ENCODE results near the gene KRT36. TPM values are rescaled to one million over a fixed set of nuclear protein-coding genes. Genes with fewer than 3 reads are reported as not detected.

Gene KRT36
- total and polyA plus RNA-seq, 2 donors (not counting 3 experiments of a cell fraction or from before 2014, with no cell fraction given), result 0.04 TPM; not detected in 1

DNA sequence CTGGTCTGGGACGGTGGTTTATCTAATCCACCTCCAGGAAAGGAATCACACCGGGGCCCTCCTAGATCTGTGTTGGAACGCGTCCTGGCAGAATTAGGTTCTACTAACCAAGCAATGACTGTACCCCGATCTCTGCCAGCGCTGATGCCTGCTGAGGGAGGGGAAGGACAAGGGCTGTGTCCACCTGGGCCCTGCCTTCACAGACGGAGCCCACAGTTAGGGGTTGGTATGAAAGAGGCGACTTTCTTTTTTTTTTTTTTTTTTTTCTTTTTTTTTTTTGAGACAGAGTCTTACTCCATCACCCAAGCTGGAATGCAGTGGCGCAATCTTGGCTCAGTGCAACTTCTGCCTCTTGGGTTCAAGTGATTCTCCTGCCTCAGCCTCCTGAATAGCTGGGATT is 48.3 kb upstream of the KRT36 start:
- DNase-seq (ENCODE audit: low read depth, low spot score), result no peak
- BruUV-seq (replicated peaks), result no TSS peak
- Histone ChIP-seq H3K4me3 (replicated peaks in 1 of 3; ENCODE audit: insufficient read depth in 1 of 3, low read depth in 1 of 3, low read length in 3 of 3) (no peak overlapping the region), H3K9me3 (replicated peaks; ENCODE audit: control insufficient read depth, insufficient read depth, low read length) (no peaks in the 10 kb centered on the region), H3K9me1 (replicated peaks; ENCODE audit: control insufficient read depth, extremely low read depth, insufficient read depth, low read length) (no peaks in the 10 kb centered on the region), H3K9ac (replicated peaks; ENCODE audit: extremely low read depth, insufficient read depth, low read length) (no peak overlapping the region), H3K27me3 (ENCODE audit: control insufficient read depth in 2 of 2, insufficient read depth in 2 of 2, low read length in 2 of 2) (no peaks in the 10 kb centered on the region), H3K79me2 (ENCODE audit: control insufficient read depth, insufficient read depth, low read length) (no peaks in the 10 kb centered on the region), H3K4me2 (ENCODE audit: insufficient read depth, low read length) (no peak overlapping the region), H3K36me3 (ENCODE audit: control insufficient read depth in 2 of 2, extremely low read depth in 1 of 2, insufficient read depth in 2 of 2, low read length in 2 of 2) (no peaks in the 10 kb centered on the region), H4K20me1 (replicated peaks; ENCODE audit: control insufficient read depth, extremely low read depth, insufficient read depth, low read length) (no peaks in the 10 kb centered on the region), H2AFZ (ENCODE audit: low read depth, low read length) (no peak overlapping the region), H3K4me1 (ENCODE audit: control insufficient read depth, extremely low read depth, insufficient read depth, low read length) (no peaks in the 10 kb centered on the region), H3K27ac (ENCODE audit: insufficient read depth, low read depth, low read length) (no peak overlapping the region)
- TF ChIP-seq FOS (IDR thresholded peaks at IDR 0.05; ENCODE audit: borderline replicate concordance, insufficient read depth, low read length) (no peak), POLR2A (IDR thresholded peaks at IDR 0.05; ENCODE audit: low read depth, low read length) (no peak), MYC (IDR thresholded peaks at IDR 0.05; ENCODE audit: low read depth, low read length) (no peak), POLR2AphosphoS5 (IDR thresholded peaks at IDR 0.05; ENCODE audit: insufficient read depth, low read depth, low read length) (no peak), GATA2 (IDR thresholded peaks at IDR 0.05; ENCODE audit: insufficient read depth, insufficient read length, low read depth, low read length) (no peak), EZH2 (IDR thresholded peaks at IDR 0.05; ENCODE audit: borderline replicate concordance, low read depth, low read length, severe bottlenecking) (no peak)
- TF ChIP-seq, protein P1, sequence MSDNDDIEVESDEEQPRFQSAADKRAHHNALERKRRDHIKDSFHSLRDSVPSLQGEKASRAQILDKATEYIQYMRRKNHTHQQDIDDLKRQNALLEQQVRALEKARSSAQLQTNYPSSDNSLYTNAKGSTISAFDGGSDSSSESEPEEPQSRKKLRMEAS (IDR thresholded peaks at IDR 0.05; ENCODE audit: insufficient read depth, insufficient read length), result no peak
- FAIRE-seq, result no peak
- intact Hi-C loops (cut with micrococcal nuclease), result no loop called here
- POLR2A ChIA-PET, result no interaction called here
- dilution Hi-C loops (cut with MboI; ENCODE audit: extremely low pct_ligation_motif_present, low sequenced_read_pairs), result no loop called here
- CTCF ChIA-PET, result interaction anchor here (4.2 kb wide), 1 partner anchor 11 kb away, joined by 46 read pairs; no protein-coding TSS in a partner anchor

DNA sequence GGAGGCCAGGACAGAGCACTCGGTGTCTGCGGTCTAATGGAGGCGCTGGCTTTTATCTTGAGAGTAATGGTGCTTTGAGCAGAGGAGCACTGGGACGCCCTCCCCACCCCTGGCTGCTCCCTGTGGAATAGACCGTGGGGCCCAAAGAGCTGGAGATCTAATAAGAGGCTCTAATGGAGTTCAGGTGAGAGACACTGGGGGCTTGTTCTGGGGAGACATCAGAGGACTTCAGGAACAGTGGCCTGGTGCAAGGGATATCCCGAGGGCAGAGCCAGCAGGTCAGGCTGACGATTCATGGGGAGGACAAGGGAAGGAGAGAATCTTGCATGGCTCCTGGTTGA is 47.9 kb upstream of the KRT36 start:
- Histone ChIP-seq H3K4me1 (ENCODE audit: control insufficient read depth, extremely low read depth, insufficient read depth, low read length) (no peaks in the 10 kb centered on the region), H3K4me3 (replicated peaks in 1 of 3; ENCODE audit: insufficient read depth in 1 of 3, low read depth in 1 of 3, low read length in 3 of 3) (no peak overlapping the region), H3K9me1 (replicated peaks; ENCODE audit: control insufficient read depth, extremely low read depth, insufficient read depth, low read length) (no peaks in the 10 kb centered on the region), H3K4me2 (ENCODE audit: insufficient read depth, low read length) (no peak overlapping the region), H3K9ac (replicated peaks; ENCODE audit: extremely low read depth, insufficient read depth, low read length) (no peak overlapping the region), H3K27ac (ENCODE audit: insufficient read depth, low read depth, low read length) (no peak overlapping the region), H3K9me3 (replicated peaks; ENCODE audit: control insufficient read depth, insufficient read depth, low read length) (no peaks in the 10 kb centered on the region), H3K36me3 (ENCODE audit: control insufficient read depth in 2 of 2, extremely low read depth in 1 of 2, insufficient read depth in 2 of 2, low read length in 2 of 2) (no peaks in the 10 kb centered on the region), H3K79me2 (ENCODE audit: control insufficient read depth, insufficient read depth, low read length) (no peaks in the 10 kb centered on the region), H2AFZ (ENCODE audit: low read depth, low read length) (no peak overlapping the region), H4K20me1 (replicated peaks; ENCODE audit: control insufficient read depth, extremely low read depth, insufficient read depth, low read length) (no peaks in the 10 kb centered on the region), H3K27me3 (ENCODE audit: control insufficient read depth in 2 of 2, insufficient read depth in 2 of 2, low read length in 2 of 2) (no peaks in the 10 kb centered on the region)
- POLR2A ChIA-PET, result no interaction called here
- dilution Hi-C loops (cut with MboI; ENCODE audit: extremely low pct_ligation_motif_present, low sequenced_read_pairs) (no loop called here), intact Hi-C loops (cut with micrococcal nuclease) (no loop called here)
- CTCF ChIA-PET, result interaction anchor here (4.2 kb wide), 1 partner anchor 11 kb away, joined by 46 read pairs; no protein-coding TSS in a partner anchor
- FAIRE-seq (no peak), DNase-seq (ENCODE audit: low read depth, low spot score) (no peak)
- no TSS peak for BruUV-seq (replicated peaks)
- TF ChIP-seq MYC (IDR thresholded peaks at IDR 0.05; ENCODE audit: low read depth, low read length) (no peak), EZH2 (IDR thresholded peaks at IDR 0.05; ENCODE audit: borderline replicate concordance, low read depth, low read length, severe bottlenecking) (no peak), POLR2AphosphoS5 (IDR thresholded peaks at IDR 0.05; ENCODE audit: insufficient read depth, low read depth, low read length) (no peak), JUN (IDR thresholded peaks at IDR 0.05; ENCODE audit: borderline replicate concordance, insufficient read depth, insufficient read length, low read depth) (no peak), GATA2 (IDR thresholded peaks at IDR 0.05; ENCODE audit: insufficient read depth, insufficient read length, low read depth, low read length) (no peak), POLR2A (IDR thresholded peaks at IDR 0.05; ENCODE audit: low read depth, low read length) (no peak), FOS (IDR thresholded peaks at IDR 0.05; ENCODE audit: borderline replicate concordance, insufficient read depth, low read length) (no peak)
- TF ChIP-seq, protein P2, sequence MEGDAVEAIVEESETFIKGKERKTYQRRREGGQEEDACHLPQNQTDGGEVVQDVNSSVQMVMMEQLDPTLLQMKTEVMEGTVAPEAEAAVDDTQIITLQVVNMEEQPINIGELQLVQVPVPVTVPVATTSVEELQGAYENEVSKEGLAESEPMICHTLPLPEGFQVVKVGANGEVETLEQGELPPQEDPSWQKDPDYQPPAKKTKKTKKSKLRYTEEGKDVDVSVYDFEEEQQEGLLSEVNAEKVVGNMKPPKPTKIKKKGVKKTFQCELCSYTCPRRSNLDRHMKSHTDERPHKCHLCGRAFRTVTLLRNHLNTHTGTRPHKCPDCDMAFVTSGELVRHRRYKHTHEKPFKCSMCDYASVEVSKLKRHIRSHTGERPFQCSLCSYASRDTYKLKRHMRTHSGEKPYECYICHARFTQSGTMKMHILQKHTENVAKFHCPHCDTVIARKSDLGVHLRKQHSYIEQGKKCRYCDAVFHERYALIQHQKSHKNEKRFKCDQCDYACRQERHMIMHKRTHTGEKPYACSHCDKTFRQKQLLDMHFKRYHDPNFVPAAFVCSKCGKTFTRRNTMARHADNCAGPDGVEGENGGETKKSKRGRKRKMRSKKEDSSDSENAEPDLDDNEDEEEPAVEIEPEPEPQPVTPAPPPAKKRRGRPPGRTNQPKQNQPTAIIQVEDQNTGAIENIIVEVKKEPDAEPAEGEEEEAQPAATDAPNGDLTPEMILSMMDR (IDR thresholded peaks at IDR 0.05; ENCODE audit: extremely low read depth in 1 of 2, insufficient read depth in 1 of 2, low read depth in 1 of 2, low read length in 2 of 2), result no peak
- TF ChIP-seq, protein P1 (IDR thresholded peaks at IDR 0.05; ENCODE audit: insufficient read depth, insufficient read length), result no peak

All from endothelial cell of umbilical vein (primary cell).